Activated gamma-delta T cell treated with anti-CD3 and anti-CD28 coated beads, Interleukin-2, amount 50 U/mL, for 16 hours (primary cell): ENCODE measurements around the gene CPO.
"Not testable (repeated sequence)": the region's sequence is repeated elsewhere in the genome, so short reads cannot be mapped to it uniquely, and the experiment has no call there.

ENCODE experiments used
- DNase-seq: peaks from one replicate; pipeline ENCODE4 v3.0.0-alpha.2; 2020; ENCODE audit warnings: low read depth

Gene CPO, protein sequence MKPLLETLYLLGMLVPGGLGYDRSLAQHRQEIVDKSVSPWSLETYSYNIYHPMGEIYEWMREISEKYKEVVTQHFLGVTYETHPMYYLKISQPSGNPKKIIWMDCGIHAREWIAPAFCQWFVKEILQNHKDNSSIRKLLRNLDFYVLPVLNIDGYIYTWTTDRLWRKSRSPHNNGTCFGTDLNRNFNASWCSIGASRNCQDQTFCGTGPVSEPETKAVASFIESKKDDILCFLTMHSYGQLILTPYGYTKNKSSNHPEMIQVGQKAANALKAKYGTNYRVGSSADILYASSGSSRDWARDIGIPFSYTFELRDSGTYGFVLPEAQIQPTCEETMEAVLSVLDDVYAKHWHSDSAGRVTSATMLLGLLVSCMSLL

DNA sequence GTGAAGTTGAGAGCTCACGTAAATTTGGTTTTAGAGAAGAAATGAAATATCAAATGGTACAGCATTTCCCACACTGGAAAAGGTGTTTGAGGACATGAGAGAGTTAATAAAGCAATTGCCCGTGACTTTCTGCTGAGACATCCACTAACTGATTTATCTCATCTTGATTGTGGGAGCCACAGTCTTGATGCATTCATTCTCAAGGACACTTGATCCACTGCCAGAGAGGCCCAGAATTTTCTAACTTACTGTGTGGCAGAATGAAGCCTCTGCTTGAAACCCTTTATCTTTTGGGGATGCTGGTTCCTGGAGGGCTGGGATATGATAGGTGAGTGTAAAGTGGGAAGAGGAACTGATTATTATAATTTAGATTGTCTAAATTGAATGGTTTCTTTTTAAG, at the start of gene CPO:
Gene CPO (plus strand): TSS at position 179 of the 400 bp plus-strand sequence. CDS start 82 bp downstream, at position 261.
- DNase-seq, result no peak

GRCh38 chr2:206890179-206890578, 49.1 kb upstream of the CPO start:
- DNase-seq, result no peak

DNA sequence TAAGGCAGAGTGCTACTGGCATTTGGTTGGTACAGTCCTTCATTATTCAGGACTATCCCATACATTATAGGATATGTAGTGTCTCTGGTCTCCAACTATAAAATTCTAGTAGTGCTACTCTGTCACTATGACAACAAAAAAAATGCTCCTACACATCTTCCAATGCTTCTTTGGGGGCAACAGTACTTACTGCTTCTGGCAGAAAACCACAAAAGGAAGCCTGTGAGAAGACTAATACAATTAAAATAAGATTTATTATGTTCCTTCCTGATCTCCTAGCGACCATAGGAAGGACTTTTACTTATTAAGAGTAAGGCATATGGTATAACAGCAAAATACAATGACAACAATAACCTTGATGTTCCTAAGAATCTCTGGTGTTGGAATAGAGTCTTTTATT, 48.4 kb upstream of the CPO start:
- no peak for DNase-seq

DNA sequence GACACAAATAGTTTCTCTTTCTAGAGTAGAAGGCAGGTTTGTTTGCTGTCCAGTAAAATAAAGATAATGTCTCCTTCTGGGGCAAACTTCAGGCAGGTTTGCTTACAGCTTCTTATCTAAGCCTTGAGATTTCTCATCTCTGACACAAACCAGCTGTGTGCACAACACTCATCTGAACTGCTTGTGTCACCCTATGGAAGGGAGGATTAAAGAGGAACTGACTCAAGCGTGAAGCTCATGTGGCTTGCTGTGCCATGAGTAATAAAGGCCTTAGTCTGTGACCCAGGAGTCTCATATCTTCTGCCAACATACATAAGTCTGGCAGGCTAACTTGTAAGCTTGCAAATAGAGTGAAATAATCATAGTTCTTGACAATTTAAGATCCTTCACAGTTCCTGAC, 24.2 kb upstream of the CPO start:
- no peak for DNase-seq

DNA sequence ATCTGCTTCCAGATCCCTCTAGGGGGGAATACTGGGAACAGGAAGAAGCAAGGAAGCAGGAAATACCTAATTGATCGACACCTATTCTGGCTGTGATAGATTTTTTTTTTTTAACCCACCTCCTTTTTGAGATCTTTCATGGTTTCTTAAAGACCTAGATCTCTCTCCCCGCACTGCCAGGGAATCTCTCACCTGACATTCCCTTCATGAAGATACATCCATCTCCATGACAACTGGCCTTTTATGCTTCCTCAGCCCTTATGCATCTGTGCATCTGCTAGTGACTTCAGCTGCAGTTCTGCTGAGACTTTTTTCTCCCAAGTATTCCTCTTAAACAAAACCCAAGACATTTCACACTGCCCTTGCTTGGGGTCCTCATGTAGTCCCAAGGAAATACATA, 21.1 kb upstream of the CPO start:
- no peak for DNase-seq

GRCh38 chr2:206920310-206920709, 19.0 kb upstream of the CPO start:
- DNase-seq, result no peak

DNA sequence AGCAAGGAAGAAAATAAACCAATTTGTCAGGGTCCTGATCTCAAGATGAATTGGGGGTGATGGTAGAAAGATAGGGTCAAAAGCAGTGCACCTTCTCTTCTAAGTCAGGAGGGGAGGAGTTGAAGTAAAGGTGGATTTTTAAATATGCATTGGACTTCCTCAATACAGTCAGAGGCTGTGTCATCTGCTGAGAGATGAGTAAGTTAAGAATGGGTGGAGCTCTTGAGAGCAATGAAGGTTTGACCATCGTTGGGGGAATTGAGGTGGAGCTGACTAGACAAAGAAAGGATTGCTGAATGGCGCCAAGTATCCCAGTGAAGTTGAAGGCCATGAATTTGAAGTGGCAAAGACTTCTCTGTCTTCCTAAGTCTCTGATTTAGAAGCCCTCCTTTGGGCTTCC, 18.4 kb upstream of the CPO start:
- DNase-seq, result no peak

DNA sequence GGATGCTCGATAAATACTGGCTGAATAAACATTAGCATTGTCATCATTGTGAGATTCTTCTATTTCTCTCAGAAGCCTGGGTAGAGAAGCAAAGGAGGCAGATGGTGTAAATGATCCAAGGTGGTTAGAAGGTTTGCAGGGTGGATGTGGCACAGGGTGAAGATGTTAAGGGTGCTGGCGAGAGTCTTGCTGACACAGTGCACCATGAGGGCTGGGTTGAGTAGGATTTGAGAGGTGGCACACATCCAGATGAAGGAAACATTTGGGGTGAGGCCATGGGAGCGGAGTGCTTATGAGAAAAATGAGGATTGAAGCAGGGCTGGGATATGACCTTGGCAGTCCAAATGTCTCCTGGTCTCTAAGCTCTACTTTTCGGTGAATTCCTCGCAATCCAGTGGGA, 17.8 kb upstream of the CPO start:
- DNase-seq, result no peak

GRCh38 chr2:206935991-206936842, 3.1 kb upstream of the CPO start:
- no peak for DNase-seq

GRCh38 chr2:206936843-206937230, 2.5 kb upstream of the CPO start:
- DNase-seq, result no peak

- DNase-seq, result no peak
Observed at GRCh38 chr2:206937555-206937954, 1.8 kb upstream of the CPO start.

DNA sequence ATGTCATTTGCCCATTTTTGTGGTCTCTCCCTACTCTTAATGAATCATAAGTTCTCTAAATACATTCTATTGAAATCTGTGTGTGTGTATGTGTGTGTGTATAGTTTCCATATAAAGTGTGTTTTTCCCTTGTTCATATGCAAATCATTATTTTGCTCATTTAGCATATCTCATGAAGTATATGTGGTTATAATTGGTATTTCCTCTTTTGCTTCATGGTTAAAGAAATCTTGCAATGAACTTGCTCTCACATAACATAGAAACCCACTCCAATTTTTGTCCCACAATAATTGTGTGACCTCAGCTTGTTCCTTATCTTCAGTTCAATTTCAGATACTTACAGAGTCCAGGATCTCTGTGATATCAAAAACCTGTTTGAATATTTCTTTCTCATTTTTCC, 1.2 kb downstream of the CPO start:
- DNase-seq, result no peak

DNA sequence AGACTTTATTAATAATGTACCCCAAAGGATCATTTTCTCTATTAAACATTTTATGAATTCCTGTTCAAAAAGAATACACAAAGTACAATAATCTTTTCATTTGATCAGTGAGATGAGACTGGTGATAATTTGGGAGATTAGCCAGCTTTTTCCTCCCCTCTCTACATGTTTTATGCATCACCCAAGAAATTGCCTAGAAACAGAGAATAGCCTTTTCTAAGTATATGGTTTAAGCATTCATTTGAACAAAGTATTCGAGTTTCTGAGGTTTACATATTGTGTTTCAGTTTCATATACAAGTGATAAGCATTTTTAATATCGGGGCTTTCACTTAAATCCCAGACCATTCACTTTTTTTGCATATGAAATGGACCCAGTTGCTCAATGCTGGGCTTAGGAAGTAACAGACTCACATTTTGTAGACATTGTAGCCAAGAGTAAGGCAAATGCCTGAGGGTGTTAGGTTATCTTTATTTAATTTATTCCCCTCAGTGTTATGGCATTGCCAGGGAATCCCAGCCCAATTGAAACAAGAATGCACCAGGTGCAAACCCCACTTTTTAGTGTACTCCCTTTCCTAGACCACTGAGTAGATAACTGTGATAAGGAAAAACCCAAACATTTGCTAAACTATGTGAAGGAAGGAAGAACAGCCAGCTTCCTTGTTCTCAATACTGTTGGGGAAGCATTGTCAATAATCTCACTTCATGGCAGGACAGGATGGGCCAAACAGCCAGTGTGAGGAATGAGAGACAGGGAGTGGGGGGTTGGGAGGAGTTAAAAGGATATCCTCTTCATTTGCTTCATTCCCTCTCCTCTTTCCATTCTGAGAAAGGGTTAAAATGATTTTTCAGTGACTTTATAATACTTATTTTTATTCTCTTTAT, 3.5 kb downstream of the CPO start:
- DNase-seq, result no peak

GRCh38 chr2:206953404-206953803, 14.1 kb downstream of the CPO start:
- DNase-seq, result not testable (repeated sequence)

- DNase-seq, result no peak
Observed at GRCh38 chr2:206955253-206955652, 15.9 kb downstream of the CPO start.

- no peak for DNase-seq
Observed at GRCh38 chr2:206958261-206958660, 18.9 kb downstream of the CPO start.

DNA sequence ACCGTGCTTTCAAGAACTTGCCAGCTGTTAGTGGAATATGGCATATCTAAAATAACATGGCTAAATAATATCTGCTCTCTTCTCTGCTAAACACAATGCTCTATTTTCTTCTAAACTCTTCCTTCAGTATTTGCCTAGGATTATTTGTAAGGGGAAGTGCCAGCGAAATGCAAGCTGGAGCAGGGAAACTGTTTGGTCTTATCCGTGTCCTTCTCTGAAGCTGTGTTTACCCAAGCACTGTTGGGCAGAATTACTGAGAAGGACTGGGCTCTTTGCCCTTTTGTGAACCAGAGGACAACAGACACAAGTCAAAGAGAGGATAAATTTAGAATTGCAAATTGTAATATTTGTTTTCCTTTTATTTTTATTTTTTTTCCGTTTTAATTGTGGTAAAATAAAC, 23.6 kb downstream of the CPO start:
- no peak for DNase-seq

DNA sequence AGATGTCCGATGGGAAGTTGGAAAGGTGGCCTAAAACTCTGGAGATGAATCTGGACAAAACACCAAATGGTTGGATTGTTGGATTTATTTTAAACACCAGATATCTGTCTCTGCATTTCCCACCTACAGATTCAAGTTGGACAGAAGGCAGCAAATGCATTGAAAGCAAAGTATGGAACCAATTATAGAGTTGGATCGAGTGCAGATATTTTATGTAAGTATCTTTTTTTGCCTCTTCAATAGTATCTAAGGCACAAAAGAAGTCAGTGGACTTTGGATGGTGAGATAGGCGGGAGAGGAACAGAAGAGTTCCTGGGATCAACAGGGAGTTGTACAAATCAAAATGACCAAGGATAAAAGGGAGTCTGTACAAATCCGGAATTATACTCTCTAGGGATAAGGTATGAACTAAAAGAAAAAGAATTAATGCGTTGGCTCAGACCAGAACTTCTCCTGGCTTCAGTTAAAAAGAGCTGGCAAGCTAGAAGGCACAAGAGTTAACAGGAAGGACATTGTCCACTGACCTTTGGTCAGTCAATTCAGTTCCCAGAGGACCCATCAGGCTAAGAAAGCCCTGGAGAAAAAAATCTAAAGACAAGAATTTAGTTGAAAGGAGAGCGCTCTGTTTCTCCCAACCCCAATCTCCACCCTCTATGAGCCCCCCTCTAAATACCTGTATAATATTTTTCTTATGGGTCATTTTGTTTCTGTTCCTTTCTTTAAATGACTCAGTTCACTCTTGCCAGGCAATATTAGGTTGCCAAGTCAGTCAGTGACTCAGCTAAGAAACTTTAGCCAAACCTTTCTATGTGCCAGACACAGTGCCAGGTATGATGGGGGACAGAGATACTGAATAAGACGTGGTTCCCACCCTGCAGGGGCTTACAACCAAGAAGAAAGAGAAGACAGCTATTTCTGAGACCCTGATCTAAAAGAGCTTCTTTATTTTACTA, 29.1 kb downstream of the CPO start:
- DNase-seq, result no peak

DNA sequence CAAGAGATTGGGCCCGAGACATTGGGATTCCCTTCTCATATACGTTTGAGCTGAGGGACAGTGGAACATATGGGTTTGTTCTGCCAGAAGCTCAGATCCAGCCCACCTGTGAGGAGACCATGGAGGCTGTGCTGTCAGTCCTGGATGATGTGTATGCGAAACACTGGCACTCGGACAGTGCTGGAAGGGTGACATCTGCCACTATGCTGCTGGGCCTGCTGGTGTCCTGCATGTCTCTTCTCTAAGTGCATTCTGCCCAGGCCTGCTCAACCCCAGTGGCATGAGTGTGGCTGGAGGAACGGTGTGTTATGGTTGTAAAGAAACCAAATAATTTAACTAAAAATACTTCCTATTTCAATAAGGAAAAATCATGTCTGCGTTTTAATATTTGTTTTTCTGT, 29.9 kb downstream of the CPO start:
- no peak for DNase-seq

- no peak for DNase-seq
Observed at GRCh38 chr2:206970589-206971360, 31.5 kb downstream of the CPO start.
